GM21619 (cell line): ENCODE data around the gene ORM1.

Source experiments
- ATAC-seq: cut with Tn5 transposase; IDR thresholded peaks from one replicate; pipeline ENCODE4 v1.9.1; 2021; ENCODE audit not compliant: unreplicated experiment

The ORM1 gene

DNA sequence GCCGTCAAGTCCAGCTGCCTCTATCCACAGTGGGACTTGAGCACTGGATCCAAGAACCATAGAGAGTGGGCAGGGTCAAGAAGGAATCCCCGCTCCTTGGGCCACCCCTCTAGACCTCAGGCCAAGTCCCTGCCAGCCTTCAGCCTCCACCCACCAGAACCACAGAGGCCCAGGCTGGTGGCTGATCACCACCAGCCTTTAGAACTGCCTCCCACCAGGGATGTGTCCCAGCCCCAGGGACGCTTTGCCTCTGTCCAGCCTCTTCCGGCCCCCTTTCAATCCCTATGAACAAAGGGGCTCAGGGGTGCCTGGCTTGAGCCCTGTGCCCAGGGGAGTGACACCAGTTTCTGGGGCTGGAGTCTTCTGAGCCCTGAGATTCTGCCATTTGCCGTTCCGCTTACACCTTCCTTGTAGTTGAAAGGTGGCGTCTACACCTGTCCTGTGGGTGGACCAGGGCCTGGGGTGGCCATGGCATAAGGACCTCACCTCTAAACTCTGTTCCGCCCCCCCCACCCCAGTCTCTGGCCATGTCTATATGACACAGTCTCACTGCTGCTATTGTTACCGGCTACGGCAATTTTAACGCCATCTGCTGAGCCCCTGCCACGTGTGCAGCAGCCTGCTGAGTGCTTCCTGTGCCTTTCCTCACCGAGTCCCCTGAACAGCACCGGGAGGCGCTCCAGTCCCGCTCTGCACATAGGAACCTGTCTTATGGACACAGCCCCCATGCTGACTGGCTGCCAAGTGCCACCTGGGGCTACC, 35.7 kb upstream of the ORM1 start:
- ATAC-seq = no peak

DNA sequence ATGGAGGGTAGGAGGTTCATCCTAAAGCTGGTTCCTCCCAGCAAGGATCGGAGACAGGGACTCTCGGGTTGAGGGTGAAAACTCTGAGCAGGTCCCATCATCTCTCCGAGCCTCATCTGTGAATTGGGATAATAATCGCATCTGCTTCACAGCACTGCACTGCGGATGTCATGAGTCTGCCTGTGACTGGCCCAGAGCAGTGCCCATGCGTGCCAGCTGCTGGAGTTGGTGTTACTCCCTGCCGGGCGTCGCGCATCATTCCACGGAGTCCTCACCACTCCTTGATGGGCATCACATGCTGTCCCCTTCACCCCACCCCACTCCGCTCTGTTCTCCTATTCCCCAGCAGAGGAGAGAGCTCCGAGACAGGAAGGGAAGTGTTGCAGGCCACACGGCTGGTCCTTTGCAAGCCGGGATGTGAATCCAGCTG, 35.1 kb upstream of the ORM1 start:
- no peak for ATAC-seq

DNA sequence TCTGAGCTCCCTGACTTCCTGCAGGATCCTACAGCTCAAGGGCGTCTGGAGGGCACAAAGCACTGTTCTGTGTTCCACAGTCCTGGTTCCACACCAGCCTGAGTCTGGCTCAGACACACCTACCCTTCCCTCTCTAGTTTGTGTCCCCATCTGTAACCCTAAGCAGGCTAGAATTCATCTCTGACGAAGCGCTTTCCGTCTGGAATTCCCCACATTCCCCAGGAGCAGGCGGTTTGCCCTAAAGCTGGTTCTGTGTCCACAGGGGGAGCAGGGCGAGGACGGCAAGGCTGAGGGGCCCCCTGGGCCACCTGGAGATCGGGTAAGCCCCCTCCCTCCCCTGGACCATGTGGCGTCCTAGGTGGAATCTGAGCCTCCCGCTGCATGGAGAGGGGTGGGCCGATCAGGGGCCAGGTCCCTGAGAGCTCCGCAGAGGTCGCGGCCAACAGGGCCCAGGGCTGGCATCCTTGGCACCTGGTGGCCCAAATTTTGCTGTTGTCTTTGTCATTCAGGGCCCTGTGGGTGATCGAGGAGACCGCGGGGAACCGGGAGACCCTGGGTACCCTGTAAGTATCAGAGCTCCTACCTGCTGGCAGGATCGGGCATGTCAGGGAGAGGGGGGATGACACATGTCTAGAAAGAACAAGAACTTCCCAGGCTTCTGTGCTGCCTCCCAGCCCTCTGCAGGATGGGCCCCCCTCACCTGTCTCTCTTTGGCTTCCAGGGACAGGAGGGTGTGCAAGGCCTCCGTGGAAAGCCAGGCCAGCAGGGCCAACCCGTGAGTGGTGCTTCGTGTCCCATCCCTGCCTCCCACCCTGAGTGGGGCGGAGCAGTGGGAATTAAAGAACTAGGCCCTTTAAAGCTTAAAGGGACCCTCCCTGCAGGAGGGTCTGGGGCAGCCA, 34.5 kb upstream of the ORM1 start:
- no peak for ATAC-seq

DNA sequence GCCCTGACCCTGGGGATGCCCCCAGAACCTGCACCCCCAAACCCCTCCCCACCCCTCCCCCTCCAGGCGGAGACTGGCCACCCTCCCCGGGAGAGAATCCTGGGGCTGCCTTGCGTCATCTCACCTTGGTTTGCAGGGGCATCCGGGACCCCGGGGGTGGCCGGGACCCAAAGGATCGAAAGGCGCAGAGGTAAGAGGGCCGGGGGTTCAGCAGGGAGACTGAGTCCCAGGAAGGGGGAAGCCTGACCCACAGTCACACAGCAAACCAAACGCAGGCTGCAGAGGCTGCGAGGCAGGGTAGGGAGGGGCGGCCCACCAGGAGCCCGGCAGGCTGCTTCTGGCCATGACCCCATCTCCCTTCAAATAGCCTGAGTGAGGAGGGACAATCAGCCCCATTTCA, 33.8 kb upstream of the ORM1 start:
- ATAC-seq = no peak

DNA sequence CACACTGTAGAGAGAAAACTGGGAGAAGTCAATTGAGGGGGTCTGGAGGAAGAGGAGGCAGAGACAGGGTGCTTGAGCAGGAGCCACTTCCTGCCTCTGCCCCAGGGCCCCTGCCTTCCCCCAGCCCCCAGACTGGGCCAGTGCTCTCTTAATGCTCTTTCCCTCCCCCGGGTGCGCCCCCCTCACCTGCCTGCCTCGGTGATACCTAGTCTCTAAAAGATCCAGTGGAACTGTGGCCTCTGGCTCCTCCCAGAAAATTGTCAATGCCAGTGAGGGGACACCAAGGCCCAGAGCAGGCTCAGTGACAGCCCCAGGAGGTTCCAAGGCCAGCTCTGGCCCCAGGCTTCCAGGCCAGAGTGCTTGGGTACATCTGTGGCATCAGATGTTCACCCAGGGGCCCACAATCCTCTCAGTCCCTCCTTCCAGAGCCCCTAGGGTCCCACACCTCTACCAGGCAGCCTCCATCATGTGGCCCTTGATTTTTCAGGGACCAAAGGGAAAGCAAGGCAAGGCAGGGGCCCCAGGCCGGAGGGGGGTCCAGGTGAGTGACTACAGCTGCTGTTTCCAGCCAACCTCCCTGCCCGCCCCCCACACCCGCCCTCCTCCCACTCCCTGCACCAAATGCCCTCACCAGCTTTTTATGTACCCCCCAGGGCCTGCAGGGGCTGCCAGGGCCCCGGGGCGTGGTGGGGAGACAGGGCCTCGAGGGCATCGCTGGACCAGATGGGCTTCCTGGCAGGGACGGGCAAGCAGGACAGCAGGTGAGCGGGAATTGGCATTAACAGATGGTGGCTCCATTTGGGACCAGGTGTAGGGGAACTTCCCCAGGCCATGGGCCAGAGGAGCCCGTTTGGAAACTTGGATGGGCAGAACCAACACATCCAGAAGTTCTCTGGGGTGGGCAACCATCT, 33.1 kb upstream of the ORM1 start:
- no peak for ATAC-seq

DNA sequence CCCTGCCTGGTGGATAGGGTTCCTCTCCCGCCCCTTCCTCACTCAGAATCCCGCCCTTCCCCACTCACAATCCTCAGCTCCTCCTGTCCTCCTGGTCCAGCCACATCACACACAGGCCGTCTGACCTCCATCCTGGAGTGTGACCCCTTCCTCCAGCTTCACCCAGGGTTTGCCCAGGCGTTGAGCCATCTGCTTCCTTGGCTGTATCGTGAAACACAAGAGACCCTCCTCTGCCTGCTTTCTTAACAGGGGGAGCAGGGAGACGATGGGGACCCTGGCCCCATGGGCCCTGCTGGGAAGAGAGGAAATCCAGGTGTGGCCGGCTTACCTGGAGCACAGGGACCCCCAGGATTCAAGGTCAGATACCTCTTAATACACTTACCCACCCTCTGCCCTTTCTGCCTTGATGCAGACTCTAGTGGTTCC, 32.3 kb upstream of the ORM1 start:
- no peak for ATAC-seq

DNA sequence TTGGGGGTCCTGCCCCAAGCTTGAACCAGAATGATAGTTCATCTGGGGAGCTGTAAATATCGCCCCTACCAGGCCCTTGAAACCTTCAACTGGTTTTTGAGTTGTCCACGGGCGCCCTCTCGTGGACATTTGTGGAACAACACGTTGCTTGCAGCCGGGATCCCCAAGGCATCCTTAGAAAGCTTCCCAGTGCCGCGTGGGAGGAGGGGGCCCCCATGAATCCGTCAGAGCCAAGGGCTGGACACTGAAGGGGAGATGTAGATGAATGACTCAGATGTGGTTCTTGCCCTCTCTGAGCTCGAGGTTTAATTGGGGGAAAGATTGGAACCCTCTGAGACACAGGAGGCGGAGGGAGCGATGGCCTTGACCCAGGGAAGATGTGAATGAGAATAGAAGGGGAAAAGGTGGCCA, 31.8 kb upstream of the ORM1 start:
- ATAC-seq = no peak

DNA sequence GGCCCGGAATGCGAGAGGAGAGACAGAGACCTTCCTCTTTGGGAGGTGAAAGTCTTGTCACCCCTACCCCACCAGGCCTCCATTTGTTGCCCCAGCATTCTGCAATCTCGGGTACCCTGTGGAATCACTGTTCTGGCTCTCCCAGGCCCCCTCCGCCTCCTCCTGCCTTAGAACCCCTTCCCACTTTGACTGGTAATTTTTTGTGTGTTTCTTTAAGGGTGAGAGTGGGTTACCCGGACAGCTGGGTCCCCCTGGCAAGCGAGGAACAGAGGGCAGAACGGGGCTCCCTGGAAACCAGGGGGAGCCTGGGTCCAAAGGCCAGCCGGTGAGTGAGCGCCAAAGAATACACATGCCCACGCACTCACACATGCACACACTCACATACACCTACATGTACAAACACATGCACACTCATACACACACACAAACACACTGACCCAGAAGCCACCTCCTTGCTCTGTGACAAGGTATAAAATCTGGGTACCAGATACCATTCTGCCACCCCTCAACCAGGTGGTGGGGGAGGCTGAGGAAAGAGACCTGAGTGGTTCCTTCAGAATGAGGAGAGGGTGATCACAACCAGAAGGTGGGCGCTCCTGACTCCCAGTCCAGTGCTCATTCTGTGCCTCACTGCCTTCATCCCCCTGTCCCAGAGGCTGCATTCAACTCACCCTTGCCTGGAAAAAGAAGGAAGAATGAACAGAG, 30.9 kb upstream of the ORM1 start:
- no peak for ATAC-seq

DNA sequence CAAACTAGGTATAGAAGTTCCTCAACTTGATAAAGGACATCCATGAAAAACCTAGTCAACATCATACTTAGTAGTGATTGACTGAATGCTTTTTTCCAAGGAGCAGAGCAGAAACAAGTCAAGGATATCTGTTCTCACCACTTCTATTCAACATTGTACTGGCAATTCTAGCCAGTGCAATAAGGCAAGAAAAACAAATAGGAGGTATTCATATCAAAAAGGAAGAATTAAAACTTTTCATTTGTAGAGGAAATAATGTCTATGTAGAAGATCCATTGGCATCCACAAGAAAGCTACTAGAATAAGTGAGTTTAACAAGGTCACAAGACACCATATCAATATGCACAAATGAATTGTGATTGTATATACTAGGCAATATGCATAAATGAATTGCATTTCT, 28.2 kb upstream of the ORM1 start:
- no peak for ATAC-seq

DNA sequence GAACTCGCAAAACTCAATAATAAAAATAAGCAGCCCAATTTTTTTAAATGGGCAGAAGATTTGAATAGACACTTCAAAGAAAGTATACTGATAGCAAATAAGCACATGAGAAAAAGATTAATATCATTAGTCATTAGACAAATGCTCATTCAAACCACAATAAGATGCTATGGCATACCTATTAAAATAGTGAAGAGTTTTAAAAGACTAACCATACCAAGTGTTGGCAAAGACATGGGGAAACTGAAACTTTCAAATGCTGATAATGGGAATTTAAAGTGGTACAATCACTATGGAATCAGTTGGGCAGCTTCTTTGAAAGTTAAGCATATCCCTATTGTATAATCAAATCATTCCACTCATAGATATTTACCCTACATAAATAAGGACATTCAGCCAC, 26.6 kb upstream of the ORM1 start:
- ATAC-seq = no peak

DNA sequence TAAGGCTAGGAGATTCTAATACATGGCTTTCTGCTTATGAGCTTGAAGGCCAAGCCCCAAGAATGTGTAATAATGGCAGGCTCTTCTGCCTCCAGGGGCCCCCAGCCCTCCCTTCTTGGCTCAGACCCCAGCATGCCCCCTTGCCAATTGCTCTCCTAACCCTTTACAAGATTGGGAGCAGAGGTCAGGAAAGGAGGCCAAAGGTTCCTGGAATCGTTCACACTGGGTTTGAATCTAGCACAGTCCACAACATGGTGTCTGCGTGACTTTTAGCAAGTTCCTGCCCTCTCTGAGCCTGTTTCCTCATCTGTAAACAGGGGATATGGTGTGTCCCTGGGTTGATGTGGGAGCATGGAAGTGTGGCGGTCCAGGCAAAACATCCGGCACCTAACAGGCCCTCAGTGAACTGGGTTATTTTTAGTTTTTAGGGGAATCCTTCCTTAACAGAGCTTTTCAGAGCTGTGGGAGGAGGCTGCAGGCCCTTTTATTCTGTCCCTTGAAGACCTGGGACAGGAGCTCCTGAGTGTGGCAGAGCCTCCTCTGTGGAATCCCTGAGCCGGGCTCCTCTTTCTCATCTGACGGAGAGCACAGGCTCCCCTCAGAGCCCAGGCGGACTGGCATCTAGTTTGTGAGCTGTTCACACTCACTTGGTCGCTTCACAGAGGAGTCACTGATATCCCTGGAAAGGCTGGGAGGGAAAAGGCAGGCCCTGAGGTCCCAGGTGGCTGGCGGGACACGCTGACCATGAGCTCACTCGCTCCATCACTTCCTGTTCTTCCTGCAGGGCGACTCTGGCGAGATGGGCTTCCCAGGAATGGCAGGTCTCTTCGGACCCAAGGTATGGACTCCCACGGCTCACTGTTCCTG, 23.4 kb upstream of the ORM1 start:
- no peak for ATAC-seq

DNA sequence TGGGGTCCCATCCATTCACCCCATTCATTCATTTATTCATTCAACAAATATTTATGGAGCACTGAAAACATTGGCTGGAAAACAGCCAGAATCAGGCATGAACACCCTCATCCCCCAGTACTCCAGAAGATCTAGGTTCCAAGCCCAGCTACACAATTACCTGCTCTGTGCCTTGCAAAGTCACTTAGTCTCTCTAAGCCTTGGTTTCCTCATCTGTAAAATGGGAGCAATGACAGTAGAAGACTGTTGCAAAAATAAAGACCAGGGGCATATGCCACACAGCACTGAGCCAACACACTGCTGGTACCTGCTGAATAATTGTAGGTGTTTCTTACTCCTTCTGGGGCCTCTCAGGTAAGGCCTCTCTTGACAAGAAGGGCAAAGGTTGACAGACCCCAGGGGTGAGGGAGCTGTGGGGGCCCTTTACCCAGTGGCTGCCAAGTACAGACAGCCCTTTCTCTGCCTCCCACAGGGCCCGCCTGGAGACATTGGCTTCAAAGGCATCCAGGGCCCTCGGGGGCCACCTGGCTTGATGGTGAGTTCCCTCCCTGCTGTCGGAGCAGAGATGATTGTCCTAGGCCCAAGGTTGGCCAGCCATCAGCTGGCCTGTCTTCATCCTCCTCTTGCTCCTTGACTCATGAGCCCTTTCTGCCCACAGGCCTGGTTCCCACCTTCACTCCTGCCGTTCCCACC, 22.6 kb upstream of the ORM1 start:
- ATAC-seq = no peak

DNA sequence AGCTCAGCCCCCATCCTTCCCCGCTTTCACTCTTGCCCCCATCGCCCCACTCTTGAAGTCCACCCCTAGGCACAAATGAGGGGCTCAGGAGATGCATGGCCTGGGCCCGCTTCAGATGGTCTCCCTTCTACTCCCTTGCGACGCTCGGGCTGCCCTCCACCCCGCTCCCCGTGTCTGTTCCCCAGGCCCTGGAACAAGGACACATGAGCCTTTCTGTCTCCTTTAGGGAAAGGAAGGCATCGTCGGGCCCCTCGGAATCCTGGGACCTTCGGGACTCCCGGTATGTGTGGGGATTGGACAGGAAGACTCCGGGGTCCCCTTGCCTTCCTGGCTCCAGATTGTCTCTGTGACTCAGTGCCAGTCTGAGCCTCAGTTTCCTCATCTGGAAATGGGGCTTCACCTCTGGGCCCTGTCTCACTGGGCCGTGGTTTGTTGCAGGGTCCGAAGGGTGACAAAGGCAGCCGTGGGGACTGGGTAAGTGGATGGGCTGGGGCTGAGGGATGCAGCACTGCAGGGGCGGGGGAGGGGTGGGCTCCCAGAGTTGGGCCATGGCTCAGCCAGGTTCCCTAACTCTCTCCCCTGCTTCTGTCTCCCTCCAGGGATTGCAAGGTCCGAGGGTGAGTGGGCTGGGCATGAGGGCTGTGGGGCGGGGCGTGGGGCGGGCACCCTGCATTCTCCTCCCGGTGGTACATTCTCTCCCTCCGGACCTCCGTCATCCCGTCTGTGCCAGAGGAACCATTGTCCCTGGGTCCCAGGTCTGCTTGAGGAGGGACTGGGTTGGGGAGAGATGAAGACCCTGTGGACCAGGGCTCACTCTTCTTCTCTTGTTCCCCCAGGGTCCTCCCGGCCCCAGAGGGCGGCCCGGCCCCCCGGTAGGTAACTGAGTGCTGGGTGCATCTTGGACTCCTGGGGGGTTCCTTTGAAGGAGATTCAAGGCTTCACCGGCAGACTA, 21.8 kb upstream of the ORM1 start:
- no peak for ATAC-seq

DNA sequence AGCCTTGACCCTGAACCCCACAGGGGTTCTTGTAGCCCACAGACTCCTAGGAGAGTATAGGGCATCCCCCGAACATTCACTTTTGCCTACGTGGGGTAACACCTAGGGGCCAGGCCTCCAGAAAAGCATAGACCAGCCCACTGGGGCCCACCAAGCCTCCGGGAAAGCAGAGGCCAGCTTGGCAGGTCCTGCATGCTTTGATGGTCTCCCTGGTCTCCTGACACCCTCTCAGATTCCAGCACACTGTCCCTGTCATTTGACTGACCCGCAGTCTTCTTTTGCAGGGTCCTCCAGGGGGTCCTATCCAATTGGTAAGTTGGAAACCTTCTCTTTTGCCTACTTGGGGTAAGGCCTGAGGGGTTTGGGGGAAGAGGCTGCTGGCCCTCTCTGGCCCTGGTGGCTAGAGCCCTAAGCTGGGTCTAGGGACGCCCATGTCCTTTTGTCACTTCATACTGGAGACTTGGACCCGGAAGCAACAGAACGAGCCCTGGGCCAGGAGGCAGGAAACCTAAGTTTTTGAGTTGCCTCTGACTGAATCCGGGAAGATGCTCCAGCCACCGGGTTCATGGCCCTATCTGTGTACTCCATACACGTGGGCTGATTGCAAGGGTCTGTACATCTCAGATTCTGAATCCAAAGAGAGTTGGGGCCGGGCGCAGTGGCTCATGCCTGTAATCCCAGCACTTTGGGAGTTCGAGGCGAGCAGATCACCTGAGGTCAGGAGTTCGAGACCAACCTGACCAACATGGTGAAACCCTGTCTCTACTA, 20.9 kb upstream of the ORM1 start:
- ATAC-seq = no peak

DNA sequence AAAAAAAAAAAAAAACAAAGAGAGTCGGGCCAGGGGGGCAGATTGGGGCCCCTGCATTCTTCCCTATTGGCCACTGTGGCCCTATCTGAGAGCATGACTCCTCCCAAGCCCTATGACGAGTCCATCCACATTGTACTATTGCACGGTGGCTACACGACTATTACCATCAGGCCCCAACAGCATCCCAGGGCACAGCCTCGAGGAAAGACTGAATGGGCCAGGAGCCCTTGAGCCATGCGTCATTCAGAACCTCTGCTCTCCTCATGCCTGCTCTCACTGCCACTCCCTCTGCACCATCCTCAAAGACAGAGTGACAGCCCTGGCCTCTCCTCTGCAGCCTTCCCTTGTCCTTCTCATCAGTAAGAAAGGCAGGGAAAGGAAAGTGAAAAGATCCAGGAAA, 20.2 kb upstream of the ORM1 start:
- ATAC-seq = no peak

DNA sequence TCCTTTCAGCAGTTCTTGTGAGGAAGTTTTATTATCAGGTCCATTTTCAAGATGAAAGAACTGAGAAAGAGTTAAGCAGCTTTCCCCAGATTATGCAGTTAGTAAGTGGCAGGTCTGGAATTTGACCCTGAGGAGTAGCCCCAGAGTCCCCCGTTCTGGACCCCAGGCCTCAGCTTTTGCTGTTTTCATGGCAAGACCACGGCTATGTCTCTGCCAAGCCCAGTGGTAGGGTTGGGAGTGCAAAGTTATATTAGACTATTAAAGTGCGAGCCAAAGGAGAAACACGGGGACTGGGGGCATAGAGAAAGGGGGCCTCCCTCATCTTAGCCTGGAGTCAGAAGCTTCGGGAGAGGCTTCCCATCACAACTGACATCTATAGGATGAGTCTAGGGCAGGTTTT, 19.3 kb upstream of the ORM1 start:
- no peak for ATAC-seq

DNA sequence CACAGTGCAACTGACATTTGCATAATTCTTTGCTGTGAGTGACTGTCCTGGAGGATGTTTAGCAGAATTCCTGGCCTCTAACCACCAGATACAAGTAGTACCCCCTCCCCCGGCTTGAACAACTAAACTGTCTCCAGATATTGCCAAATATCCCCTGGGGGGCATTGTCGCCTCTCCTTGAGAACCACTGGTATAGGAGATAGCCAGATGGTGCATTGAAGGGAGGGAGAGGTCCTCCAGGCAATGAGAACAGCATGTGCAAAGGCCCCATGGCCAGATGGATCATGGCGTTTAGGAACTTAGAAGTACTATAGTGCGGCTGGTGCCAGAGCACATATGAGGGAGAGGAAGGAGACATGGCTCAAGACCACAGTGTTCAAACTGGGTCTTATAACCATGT, 18.9 kb upstream of the ORM1 start:
- ATAC-seq = no peak
